ENCODE data around the gene EEF1AKMT2. TPM values are rescaled to one million over a fixed set of nuclear protein-coding genes. Genes with fewer than 3 reads are reported as not detected.

EEF1AKMT2 gene
- total and polyA plus RNA-seq, 9 of the 15 experiments (the other 6 are each of a cell fraction or from before 2014, with no cell fraction given), result 9.3 to 34.3 (median 23.7) TPM

DNA sequence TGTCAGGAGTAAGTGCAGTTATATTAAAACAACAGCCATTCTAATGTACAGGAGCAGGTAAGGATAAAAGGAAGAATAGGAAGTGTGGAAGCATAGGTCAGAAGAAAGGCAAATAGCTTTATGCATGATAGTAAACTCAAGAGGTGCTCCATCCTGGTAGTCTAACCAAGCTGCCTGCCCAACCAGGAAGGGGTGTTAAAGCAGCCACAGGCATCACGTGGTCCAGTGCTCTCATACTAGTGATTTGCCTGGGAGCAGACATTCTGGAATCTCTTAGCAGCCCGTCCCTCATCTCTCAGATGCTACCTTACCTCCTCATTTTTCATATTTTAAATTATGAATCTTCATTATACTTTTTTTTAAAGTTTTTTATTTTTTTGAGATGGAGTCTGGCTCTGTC is 28.4 kb upstream of the EEF1AKMT2 start:
- Histone ChIP-seq H3K4me3 (no peak overlapping the region), H3K27ac (ENCODE audit: extremely low read depth, low read depth, low read length) (no peak overlapping the region), H3K4me1 (replicated peaks in 1 of 2; ENCODE audit: control insufficient read depth in 2 of 2, insufficient read depth in 2 of 2, low read length in 2 of 2) (no peaks in the 10 kb centered on the region), H3K9me3 (replicated peaks; ENCODE audit: control insufficient read depth, insufficient read depth, low read depth, low read length) (no peaks in the 10 kb centered on the region), H4K20me1 (replicated peaks; ENCODE audit: control insufficient read depth, insufficient read depth, low read length) (no peaks in the 10 kb centered on the region), H3K9me1 (ENCODE audit: control insufficient read depth, insufficient read depth, low read length) (no peaks in the 10 kb centered on the region), H2AFZ (ENCODE audit: low read depth, low read length) (no peak overlapping the region), H3K79me2 (ENCODE audit: control insufficient read depth, insufficient read depth, low read length) (no peaks in the 10 kb centered on the region), H3K4me2 (ENCODE audit: insufficient read depth, low read length) (no peak overlapping the region), H3K9ac (ENCODE audit: insufficient read depth in 1 of 2, low read depth in 2 of 2, low read length in 2 of 2) (no peak overlapping the region), H3K27me3 (ENCODE audit: control insufficient read depth in 2 of 2, insufficient read depth in 2 of 2, low read length in 2 of 2) (no peaks in the 10 kb centered on the region), H3K36me3 (ENCODE audit: control insufficient read depth, insufficient read depth, low read length) (peaks cover 31% of the 10 kb centered on the region; the same call in 1 of the 3 replicates)
- CTCF ChIA-PET (ENCODE audit: low intra/inter-chr PET ratio), result no interaction called here
- FAIRE-seq, result no peak
- POLR2A ChIA-PET, result no interaction called here
- DNase-seq (ENCODE audit: extremely low read depth in 1 of 4, low spot score in 3 of 4), result no peak
- in situ Hi-C loops (cut with MboI) (no loop called here), intact Hi-C loops (cut with micrococcal nuclease) (loop anchor here (10.0 kb wide), 2 partner anchors 75 to 285 kb away; partner anchors contain the start of gene FAM53B)
- 100% methylated on average over 2 of the region's 2 CpGs for WGBS (ENCODE audit: insufficient coverage, low coverage, missing lambda C conversion rate)
- ATAC-seq, result no peak
- no TSS peak for BruUV-seq (replicated peaks)
- TF ChIP-seq RFX5 (IDR thresholded peaks at IDR 0.05; ENCODE audit: low read depth, low read length) (no peak), TBL1XR1 (IDR thresholded peaks at IDR 0.05; ENCODE audit: low read length in 2 of 2) (no peak), TEAD2 (tag; IDR thresholded peaks at IDR 0.05) (no peak), HMGXB4 (CRISPR knock-in tag; IDR thresholded peaks at IDR 0.05) (no peak), NR2C1 (IDR thresholded peaks at IDR 0.05) (no peak), NR2C1 (tag; IDR thresholded peaks at IDR 0.05) (no peak), GTF2A2 (tag; IDR thresholded peaks at IDR 0.05) (no peak), ESRRA (IDR thresholded peaks at IDR 0.05; ENCODE audit: borderline replicate concordance, low read depth) (no peak), ARNT (IDR thresholded peaks at IDR 0.05) (no peak), NCOA4 (IDR thresholded peaks at IDR 0.05; ENCODE audit: partially characterized antibody) (no peak), ZC3H4 (CRISPR knock-in tag; IDR thresholded peaks at IDR 0.05; ENCODE audit: borderline replicate concordance) (no peak), SRSF1 (IDR thresholded peaks at IDR 0.05; ENCODE audit: low read depth, low read length) (no peak), ZFX (CRISPR knock-in tag; IDR thresholded peaks at IDR 0.05) (no peak), ZBTB8A (IDR thresholded peaks at IDR 0.05; ENCODE audit: partially characterized antibody) (no peak), MBD2 (IDR thresholded peaks at IDR 0.05; ENCODE audit: borderline replicate concordance, low read depth) (no peak), MYNN (IDR thresholded peaks at IDR 0.05) (no peak), MYNN (CRISPR knock-in tag; IDR thresholded peaks at IDR 0.05) (no peak), NFYB (IDR thresholded peaks at IDR 0.05; ENCODE audit: extremely low read depth, insufficient read length) (no peak)
- TF ChIP-seq, protein P1, sequence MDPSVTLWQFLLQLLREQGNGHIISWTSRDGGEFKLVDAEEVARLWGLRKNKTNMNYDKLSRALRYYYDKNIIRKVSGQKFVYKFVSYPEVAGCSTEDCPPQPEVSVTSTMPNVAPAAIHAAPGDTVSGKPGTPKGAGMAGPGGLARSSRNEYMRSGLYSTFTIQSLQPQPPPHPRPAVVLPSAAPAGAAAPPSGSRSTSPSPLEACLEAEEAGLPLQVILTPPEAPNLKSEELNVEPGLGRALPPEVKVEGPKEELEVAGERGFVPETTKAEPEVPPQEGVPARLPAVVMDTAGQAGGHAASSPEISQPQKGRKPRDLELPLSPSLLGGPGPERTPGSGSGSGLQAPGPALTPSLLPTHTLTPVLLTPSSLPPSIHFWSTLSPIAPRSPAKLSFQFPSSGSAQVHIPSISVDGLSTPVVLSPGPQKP (CRISPR knock-in tag; IDR thresholded peaks at IDR 0.05), result no peak
